Astrocyte of the cerebellum (primary cell): ENCODE results near the gene DSCAM.

Experiments used
- DNase-seq: peaks from one replicate; pipeline ENCODE4 v3.0.0-alpha.2; 2011; ENCODE audit warnings: low read depth
- H3K4me3 ChIP-seq: 2 replicates; pipeline ENCODE4 v1.5.1; 2011; ENCODE audit warnings: mild to moderate bottlenecking, low read depth, low read length, moderate library complexity
- CTCF ChIP-seq: IDR thresholded peaks from 2 replicates; pipeline ENCODE4 v1.5.1; 2012; ENCODE audit warnings: low read length, low read depth, moderate library complexity, mild to moderate bottlenecking; ENCODE audit errors: missing control alignments
- in situ Hi-C: cut with HindIII; loops from 2 replicates; pipeline ENCODE4 v1.10.0; 2017; ENCODE audit warnings: low sequenced_read_pairs

Gene DSCAM

GRCh38 chr21:40438616-40439015, 408.3 kb downstream of the DSCAM start:
- in situ Hi-C loops: no loop called here
- no peak overlapping the region for H3K4me3 ChIP-seq
- no peak for TF ChIP-seq CTCF
- DNase-seq: no peak

DNA sequence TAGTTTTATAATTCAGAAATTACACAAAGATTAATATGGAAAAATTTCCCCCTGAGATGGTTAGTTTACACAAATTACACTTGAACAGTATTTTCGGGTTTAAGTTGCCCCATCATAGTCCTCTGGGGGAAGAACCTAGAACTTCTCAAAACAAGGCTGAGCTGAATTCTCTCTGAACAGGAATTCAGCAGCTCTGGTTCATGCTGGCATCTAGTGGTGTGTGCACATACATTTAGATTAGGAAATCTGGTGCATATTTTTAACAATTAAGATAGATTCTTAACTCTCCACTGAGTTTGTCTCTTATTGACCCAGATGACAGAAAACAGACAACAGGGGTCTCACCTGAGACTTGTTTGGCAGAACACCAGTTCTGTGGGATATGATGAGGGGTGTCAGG, 410.7 kb downstream of the DSCAM start:
- no peak for DNase-seq
- in situ Hi-C loops: no loop called here
- H3K4me3 ChIP-seq: no peak overlapping the region
- no peak for TF ChIP-seq CTCF

DNA sequence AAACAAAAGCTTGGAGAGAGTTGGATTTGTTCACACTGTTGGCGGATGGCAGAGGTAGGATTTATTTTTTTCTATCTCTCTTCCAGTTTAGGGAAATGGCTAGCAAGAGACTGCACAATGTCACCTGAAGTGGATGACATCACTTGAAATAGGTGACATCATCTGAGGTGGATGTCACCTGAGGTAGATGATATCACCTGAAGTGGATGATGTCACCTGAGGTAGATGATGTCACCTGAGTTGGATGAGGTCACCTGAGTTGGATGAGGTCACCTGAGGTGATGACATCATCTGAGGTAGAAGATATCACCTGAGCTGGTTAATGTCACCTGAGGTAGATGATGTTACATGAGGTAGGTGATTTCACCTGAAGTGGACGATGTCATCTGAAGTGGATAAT, 413.4 kb downstream of the DSCAM start:
- DNase-seq: no peak
- in situ Hi-C loops: no loop called here
- no peak for TF ChIP-seq CTCF
- no peak overlapping the region for H3K4me3 ChIP-seq

GRCh38 chr21:40425981-40426380, 421.0 kb downstream of the DSCAM start:
- no peak overlapping the region for H3K4me3 ChIP-seq
- TF ChIP-seq CTCF: no peak
- in situ Hi-C loops: no loop called here
- DNase-seq: no peak

GRCh38 chr21:40422896-40423635, 423.9 kb downstream of the DSCAM start:
- no peak for TF ChIP-seq CTCF
- in situ Hi-C loops: no loop called here
- no peak overlapping the region for H3K4me3 ChIP-seq
- DNase-seq: no peak

- TF ChIP-seq CTCF: no peak
- in situ Hi-C loops: no loop called here
- DNase-seq: no peak
- H3K4me3 ChIP-seq: no peak overlapping the region
These were observed 425.8 kb downstream of the DSCAM start for GRCh38 chr21:40421121-40421520.
